GM12875 (cell line): ENCODE data around the gene ASPA.

Source experiments
- H3K4me3 ChIP-seq: one replicate; pipeline ENCODE4 v1.5.1; 2011; ENCODE audit warnings: low read depth, low read length, control low read depth
- CTCF ChIP-seq: IDR thresholded peaks from 2 replicates; pipeline ENCODE4 v1.5.1; 2011; ENCODE audit warnings: low read depth, mild to moderate bottlenecking, control low read depth, inconsistent platforms, low read length, moderate library complexity, borderline replicate concordance; ENCODE audit not compliant: insufficient read depth

The ASPA gene

DNA sequence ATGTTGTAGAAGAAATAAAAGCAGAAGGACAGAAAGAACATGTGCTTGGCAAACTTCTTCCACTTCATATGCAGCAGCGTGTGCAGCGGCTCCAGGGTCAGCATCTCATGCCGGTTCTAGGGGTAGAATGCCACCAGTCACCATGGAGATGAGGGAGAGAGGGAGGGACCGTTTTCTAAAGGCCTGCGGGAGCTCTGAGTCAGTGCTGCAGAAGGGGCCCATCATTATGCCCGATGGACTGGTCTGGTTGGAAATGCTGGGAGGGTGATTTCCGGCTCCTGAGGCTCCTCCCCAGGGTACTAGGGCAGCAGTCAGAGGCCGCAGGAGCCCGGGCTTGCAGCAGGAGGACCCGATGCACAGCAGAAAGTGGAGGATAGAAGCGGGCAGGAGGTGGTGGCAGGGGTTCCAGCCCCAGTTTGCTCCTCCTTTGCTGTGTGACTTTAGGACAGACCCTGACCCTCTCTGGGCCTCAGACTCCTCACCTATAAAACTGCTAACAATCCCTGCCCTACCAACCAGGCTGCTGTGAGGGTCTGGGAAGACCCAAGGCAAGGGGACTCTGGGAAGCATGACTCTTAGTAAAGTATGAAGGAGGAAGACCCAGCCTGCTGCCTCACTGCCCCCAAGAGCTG, 53.2 kb downstream of the ASPA start:
- H3K4me3 ChIP-seq: no peak overlapping the region
- TF ChIP-seq CTCF: no peak

GRCh38 chr17:3529817-3530741, 54.3 kb downstream of the ASPA start:
- no peak overlapping the region for H3K4me3 ChIP-seq
- TF ChIP-seq CTCF: no peak

DNA sequence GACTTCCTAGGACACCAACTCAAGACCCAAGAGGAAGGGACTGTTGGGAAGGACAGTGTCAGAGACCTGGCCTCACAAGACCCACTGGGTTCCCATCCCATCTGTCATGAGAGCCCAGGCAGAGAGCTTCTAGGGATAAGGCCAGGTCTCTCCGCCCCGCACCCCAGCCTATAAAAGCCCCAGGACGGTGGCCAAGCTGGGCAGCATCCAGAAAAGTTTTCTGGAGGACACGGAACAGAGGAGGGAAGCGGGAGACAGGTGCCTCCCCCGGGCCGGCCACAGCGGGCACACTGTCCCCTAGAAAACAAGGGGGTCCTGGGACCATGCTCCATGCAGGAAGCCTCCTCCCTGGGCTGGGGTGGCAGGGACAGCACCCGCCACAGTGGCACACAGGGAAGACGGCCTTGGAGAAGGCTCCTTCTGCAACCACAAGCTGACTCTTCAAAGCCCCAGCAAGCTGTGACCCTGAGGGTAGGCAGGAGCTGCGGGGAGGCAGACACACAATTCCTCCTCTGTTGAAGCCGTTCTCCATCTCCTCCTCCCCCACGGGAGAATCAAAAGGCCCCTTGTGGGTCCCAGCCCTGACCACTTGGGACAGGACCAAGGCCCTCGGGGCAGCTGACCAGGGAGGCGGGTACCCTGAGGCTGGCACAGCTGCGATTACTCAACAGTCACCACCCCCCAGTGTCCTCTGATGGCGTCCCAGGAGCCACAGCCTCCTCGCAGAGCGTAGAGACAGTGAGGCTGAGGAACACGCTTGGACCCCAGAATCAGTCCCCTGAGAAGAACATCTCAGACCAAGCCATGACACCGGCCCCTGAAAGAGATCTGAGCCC, 55.7 kb downstream of the ASPA start:
- TF ChIP-seq CTCF: no peak

DNA sequence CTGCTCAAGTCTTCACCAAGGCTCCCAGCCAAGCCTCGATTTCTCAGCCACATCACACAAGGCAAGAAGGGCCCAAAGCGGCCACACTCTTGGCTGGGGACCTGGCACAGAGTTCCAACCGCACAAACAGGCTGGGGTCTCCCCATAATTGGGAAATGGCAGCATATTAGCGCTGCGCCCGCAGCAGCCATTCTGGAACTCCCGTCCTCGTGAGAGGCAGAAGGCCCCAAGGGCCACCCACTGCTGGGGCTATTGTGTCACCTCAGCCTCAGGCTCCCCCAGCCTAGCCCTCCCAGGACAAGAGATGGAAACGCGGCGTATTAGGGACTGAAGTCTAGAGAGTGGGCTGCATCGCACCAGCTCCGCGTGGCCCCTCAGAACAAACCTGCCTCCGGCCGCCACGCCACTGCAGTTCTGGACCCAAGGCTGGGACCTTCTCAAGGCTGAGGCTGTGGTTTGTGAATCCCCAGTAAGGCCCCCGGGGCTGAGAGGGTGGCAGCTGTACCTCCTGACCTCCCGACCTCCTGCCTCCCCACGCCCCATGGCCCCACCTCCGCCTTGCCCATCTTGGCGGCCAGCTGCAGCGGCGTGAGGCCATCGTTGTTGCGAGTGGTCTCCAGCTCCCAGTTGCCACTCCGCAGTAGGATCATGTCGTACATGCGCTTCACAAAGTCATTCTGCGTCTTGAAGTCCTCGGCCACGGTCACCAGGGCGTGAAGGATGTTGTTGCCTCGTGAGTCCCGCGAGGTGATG, 56.5 kb downstream of the ASPA start:
- no peak overlapping the region for H3K4me3 ChIP-seq
- TF ChIP-seq CTCF: no peak

More for the DNA sequence above, 55.7 kb downstream of the ASPA start:
- H3K4me3 ChIP-seq: no peak overlapping the region

DNA sequence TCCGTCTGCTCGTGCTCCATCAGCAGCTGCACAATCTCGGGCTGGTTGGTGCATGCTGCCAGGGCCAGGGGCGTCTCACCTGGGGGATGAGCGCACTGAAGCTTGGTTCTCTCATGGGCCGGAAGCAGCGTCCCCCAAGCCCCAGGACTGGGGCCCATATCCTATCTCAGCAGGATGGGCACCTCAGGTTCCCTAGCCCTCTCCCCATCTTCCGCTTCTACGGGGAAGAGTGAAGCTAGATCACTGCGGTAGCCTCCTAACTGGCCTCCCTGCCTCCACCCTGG, 57.0 kb downstream of the ASPA start:
- H3K4me3 ChIP-seq: no peak overlapping the region
- no peak for TF ChIP-seq CTCF

GRCh38 chr17:3533752-3534151, 58.0 kb downstream of the ASPA start:
- no peak overlapping the region for H3K4me3 ChIP-seq
- TF ChIP-seq CTCF: no peak
